Calu3 (cell line): ENCODE measurements around the gene PINK1. TPM values are rescaled to one million over a fixed set of nuclear protein-coding genes. Genes with fewer than 3 reads are reported as not detected.

Source experiments
- BruUV-seq: library from RNA; stranded (reverse); fragments of 400-500 nt; replicated peaks from 2 replicates; lab custom pipeline; 2021; lab: Mats Ljungman, UMichigan
- CTCF ChIA-PET: fragments of 300-600 bp; sonication (Branson Sonifier 250); formaldehyde crosslinking; loops from one replicate; lab custom pipeline; 2022; ENCODE audit warnings: antibody characterized with exemption; lab: Charles Lee
- DNase-seq: peaks from one replicate; pipeline ENCODE4 v3.0.0; 2022
- H3K27ac Mint-ChIP-seq: one replicate; pipeline ENCODE4 v1.8.0; 2022; ENCODE audit warnings: mixed read lengths; ENCODE audit not compliant: unreplicated experiment
- H3K27me3 Mint-ChIP-seq: one replicate; pipeline ENCODE4 v1.8.0; 2022; ENCODE audit warnings: mixed read lengths; ENCODE audit not compliant: unreplicated experiment
- H3K36me3 Mint-ChIP-seq: one replicate; pipeline ENCODE4 v1.8.0; 2022; ENCODE audit warnings: mild to moderate bottlenecking, moderate library complexity, mixed read lengths; ENCODE audit not compliant: insufficient read depth, unreplicated experiment
- H3K4me1 Mint-ChIP-seq: one replicate; pipeline ENCODE4 v1.8.0; 2022; ENCODE audit warnings: mild to moderate bottlenecking, low read depth, mixed read lengths; ENCODE audit not compliant: unreplicated experiment
- H3K4me3 Mint-ChIP-seq: one replicate; pipeline ENCODE4 v1.8.0; 2022; ENCODE audit warnings: mild to moderate bottlenecking, low read depth, moderate library complexity, mixed read lengths; ENCODE audit not compliant: unreplicated experiment
- H3K9me3 Mint-ChIP-seq: one replicate; pipeline ENCODE4 v1.8.0; 2022; ENCODE audit warnings: low read depth, mixed read lengths; ENCODE audit not compliant: unreplicated experiment
- intact Hi-C: fragments of 100-400 bp; cut with micrococcal nuclease; formaldehyde crosslinking; loops from one replicate; pipeline ENCODE4 v1.10.0; 2022; ENCODE audit not compliant: unreplicated experiment
- total RNA-seq: library from RNA; stranded (reverse); gene quantifications from 2 replicates; pipeline ENCODE4 v1.2.3, GENCODE V29; 2022
- TF ChIP-seq, protein P1 (sequence below): fragments of 200-600 bp; IDR thresholded peaks from one replicate; pipeline ENCODE4 v1.8.0; 2022; ENCODE audit warnings: antibody characterized with exemption; ENCODE audit not compliant: unreplicated experiment

Gene PINK1
- total RNA-seq, 1 experiment from 2014 or later, result 11.2 TPM

- Mint-ChIP-seq H3K27me3 (no peaks in the 10 kb centered on the region), H3K4me1 (peaks cover 19% of the 10 kb centered on the region), H3K36me3 (peaks cover 35% of the 10 kb centered on the region), H3K4me3 (no peak overlapping the region), H3K9me3 (no peaks in the 10 kb centered on the region), H3K27ac (no peak overlapping the region)
- TF ChIP-seq, protein P1, sequence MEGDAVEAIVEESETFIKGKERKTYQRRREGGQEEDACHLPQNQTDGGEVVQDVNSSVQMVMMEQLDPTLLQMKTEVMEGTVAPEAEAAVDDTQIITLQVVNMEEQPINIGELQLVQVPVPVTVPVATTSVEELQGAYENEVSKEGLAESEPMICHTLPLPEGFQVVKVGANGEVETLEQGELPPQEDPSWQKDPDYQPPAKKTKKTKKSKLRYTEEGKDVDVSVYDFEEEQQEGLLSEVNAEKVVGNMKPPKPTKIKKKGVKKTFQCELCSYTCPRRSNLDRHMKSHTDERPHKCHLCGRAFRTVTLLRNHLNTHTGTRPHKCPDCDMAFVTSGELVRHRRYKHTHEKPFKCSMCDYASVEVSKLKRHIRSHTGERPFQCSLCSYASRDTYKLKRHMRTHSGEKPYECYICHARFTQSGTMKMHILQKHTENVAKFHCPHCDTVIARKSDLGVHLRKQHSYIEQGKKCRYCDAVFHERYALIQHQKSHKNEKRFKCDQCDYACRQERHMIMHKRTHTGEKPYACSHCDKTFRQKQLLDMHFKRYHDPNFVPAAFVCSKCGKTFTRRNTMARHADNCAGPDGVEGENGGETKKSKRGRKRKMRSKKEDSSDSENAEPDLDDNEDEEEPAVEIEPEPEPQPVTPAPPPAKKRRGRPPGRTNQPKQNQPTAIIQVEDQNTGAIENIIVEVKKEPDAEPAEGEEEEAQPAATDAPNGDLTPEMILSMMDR, result no peak
- intact Hi-C loops, result no loop called here
- CTCF ChIA-PET, result no interaction called here
- no peak for DNase-seq
- no TSS peak for BruUV-seq
Measured at GRCh38 chr1:20663969-20664715, 30.9 kb downstream of the PINK1 start.

DNA sequence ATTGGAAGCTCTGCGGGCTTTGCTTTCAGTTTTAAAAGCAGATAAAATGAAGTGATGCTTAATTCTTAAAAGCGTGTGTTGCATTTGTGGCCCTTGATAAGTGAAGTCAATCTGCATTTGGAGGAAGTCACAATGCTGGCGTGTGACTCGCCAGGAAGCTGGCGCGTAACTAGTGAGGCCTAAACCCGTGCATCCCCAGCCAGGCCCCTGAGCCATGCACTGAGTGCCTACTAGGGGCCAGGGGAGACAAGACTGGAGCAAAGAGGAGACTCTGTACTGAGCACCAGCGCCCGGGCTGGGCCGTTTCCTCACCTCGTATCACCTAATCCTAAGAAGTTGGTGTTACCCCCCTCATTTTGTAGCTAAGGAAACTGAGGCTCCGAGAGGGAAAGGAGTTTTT lies 32.5 kb downstream of the PINK1 start:
- intact Hi-C loops, result no loop called here
- CTCF ChIA-PET, result no interaction called here
- Mint-ChIP-seq H3K36me3 (peaks cover 21% of the 10 kb centered on the region), H3K9me3 (no peaks in the 10 kb centered on the region), H3K27ac (no peak overlapping the region), H3K27me3 (peaks cover 8% of the 10 kb centered on the region), H3K4me1 (peaks cover 8% of the 10 kb centered on the region), H3K4me3 (no peak overlapping the region)
- BruUV-seq, result no TSS peak
- TF ChIP-seq, protein P1, result no peak
- no peak for DNase-seq

- DNase-seq, result no peak
- Mint-ChIP-seq H3K4me1 (peaks cover 8% of the 10 kb centered on the region), H3K36me3 (peaks cover 17% of the 10 kb centered on the region), H3K9me3 (no peaks in the 10 kb centered on the region), H3K4me3 (no peak overlapping the region), H3K27me3 (peaks cover 12% of the 10 kb centered on the region), H3K27ac (no peak overlapping the region)
- TF ChIP-seq, protein P1, result no peak
- BruUV-seq, result no TSS peak
- intact Hi-C loops, result no loop called here
- CTCF ChIA-PET, result no interaction called here
Measured at GRCh38 chr1:20666146-20666545, 32.9 kb downstream of the PINK1 start.

GRCh38 chr1:20666804-20667203 lies 33.5 kb downstream of the PINK1 start:
- H3K36me3 Mint-ChIP-seq, result peaks cover 10% of the 10 kb centered on the region
- DNase-seq, result no peak
- TF ChIP-seq, protein P1, result no peak
- no peaks in the 10 kb centered on the region for H3K9me3 Mint-ChIP-seq
- no peak overlapping the region for H3K4me3 Mint-ChIP-seq
- CTCF ChIA-PET, result no interaction called here
- peaks cover 8% of the 10 kb centered on the region for H3K4me1 Mint-ChIP-seq
- intact Hi-C loops, result no loop called here
- BruUV-seq, result no TSS peak
- H3K27ac Mint-ChIP-seq, result no peak overlapping the region
- peaks cover 17% of the 10 kb centered on the region for H3K27me3 Mint-ChIP-seq
